ENCODE measurements around the gene MSS51.

The MSS51 gene

GRCh38 chr10:73376679-73377078, 56.7 kb downstream of the MSS51 start:
- Histone ChIP-seq H3K4me1 (ENCODE audit: control insufficient read depth, low read depth, low read length) (no peaks in the 10 kb centered on the region), H3K23ac (ENCODE audit: low read length) (no peak overlapping the region), H3K4ac (ENCODE audit: low read depth, low read length) (no peak overlapping the region), H2BK15ac (replicated peaks; ENCODE audit: low read depth) (no peak overlapping the region), H3K4me2 (ENCODE audit: low read length) (no peak overlapping the region), H2BK5ac (ENCODE audit: low read length) (no peak overlapping the region), H3K4me3 (ENCODE audit: low read length) (no peak overlapping the region), H3K9ac (ENCODE audit: low read length) (no peak overlapping the region), H3K27ac (ENCODE audit: low read depth, low read length) (no peak overlapping the region), H2BK120ac (ENCODE audit: low read depth, low read length) (no peak overlapping the region), H3K79me2 (ENCODE audit: control insufficient read depth, insufficient read depth, low read length) (no peaks in the 10 kb centered on the region), H3K27me3 (ENCODE audit: insufficient read depth, low read length, poor library complexity) (no peaks in the 10 kb centered on the region), H3K18ac (ENCODE audit: low read length) (no peak overlapping the region), H4K5ac (ENCODE audit: low read length) (no peak overlapping the region), H3K36me3 (ENCODE audit: control insufficient read depth, insufficient read depth, low read length) (peaks cover 6% of the 10 kb centered on the region), H4K8ac (ENCODE audit: low read depth, low read length) (no peak overlapping the region), H3K79me1 (ENCODE audit: low read length) (no peaks in the 10 kb centered on the region), H2AK5ac (ENCODE audit: low read length) (no peak overlapping the region), H3K56ac (ENCODE audit: low read length) (no peak overlapping the region)
- WGBS (ENCODE audit: extremely low coverage, insufficient coverage, low lambda C conversion rate): no CpG with 5 or more reads among the region's 3 CpGs
- no peak for DNase-seq

All from mesendoderm (in vitro differentiated cells).